A549 (cell line): Measurements from ENCODE around the gene PRKRIP1. TPM values are rescaled to one million over a fixed set of nuclear protein-coding genes. Genes with fewer than 3 reads are reported as not detected.
"Not testable (repeated sequence)": the region's sequence is repeated elsewhere in the genome, so short reads cannot be mapped to it uniquely, and the experiment has no call there.

Source experiments
- ATAC-seq, 2 experiments: fragments of 200-7000 bp in 1 of 2; fragments of >200 bp in 1 of 2; cut with Nextera tagmentation in 1 of 2; cut with Tn5 transposase in 1 of 2; 3 replicates each; pipeline versions ENCODE4 v1.8.0 to v1.9.1; 2018 to 2020; ENCODE audit warnings: mild to moderate bottlenecking in 1 of 2, moderate library complexity in 1 of 2
- CTCF ChIA-PET: fragments of 300-600 bp; sonication (Branson Sonifier 250); formaldehyde crosslinking; extraction: SDS; loops from one replicate; lab custom pipeline; 2021; ENCODE audit warnings: antibody characterized with exemption, inconsistent platforms; lab: Yijun Ruan, JAX
- POLR2A ChIA-PET: fragments of 350-600 bp; formaldehyde crosslinking; extraction: SDS; loops from one replicate; lab custom pipeline; 2021; ENCODE audit warnings: antibody characterized with exemption, inconsistent platforms; lab: Yijun Ruan, JAX
- DNase-seq, 2 experiments: peaks; one replicate each; pipeline versions ENCODE4 v3.0.0 to v3.0.0-alpha.2; 2011 to 2016; ENCODE audit warnings: low read depth in 1 of 2, low spot score in 1 of 2
- FAIRE-seq: peaks from 2 replicates; lab custom pipeline; 2011; peaks lifted over from hg19 to GRCh38; lab: Jason Lieb, UNC
- H3K27ac ChIP-seq, 2 experiments: fragments of >200 bp; sonication (Bioruptor Twin); formaldehyde crosslinking; 3 replicates each; pipeline ENCODE4 v1.5.1; 2016 to 2017
- H3K4me1 ChIP-seq: fragments of >200 bp; sonication (Bioruptor Twin); formaldehyde crosslinking; 3 replicates; pipeline ENCODE4 v1.6.1; 2016
- H3K4me2 ChIP-seq: fragments of >200 bp; sonication (Bioruptor Twin); formaldehyde crosslinking; 3 replicates; pipeline ENCODE4 v1.6.1; 2016
- H3K4me3 ChIP-seq: fragments of >200 bp; sonication (Bioruptor Twin); formaldehyde crosslinking; 3 replicates; pipeline ENCODE4 v1.5.1; 2016
- H3K9me3 ChIP-seq: fragments of >200 bp; sonication (Bioruptor Twin); formaldehyde crosslinking; 3 replicates; pipeline ENCODE4 v1.6.1; 2016
- ATOH8 ChIP-seq: fragments of 250-450 bp; sonication (Bioruptor Pico); IDR thresholded peaks from 2 replicates; pipeline ENCODE4 v1.5.0; 2020; ENCODE audit warnings: low read depth, mild to moderate bottlenecking, moderate library complexity
- CHD2 ChIP-seq: fragments of 150-350 bp; IDR thresholded peaks from 2 replicates; pipeline ENCODE4 v1.6.1; 2014; ENCODE audit warnings: low read length; ENCODE audit not compliant: partially characterized antibody
- CTCF ChIP-seq: fragments of >200 bp; sonication (Bioruptor Twin); formaldehyde crosslinking; IDR thresholded peaks from 3 replicates; pipeline ENCODE4 v1.5.1; 2016
- FOSB ChIP-seq: fragments of 250-450 bp; sonication (Bioruptor Pico); IDR thresholded peaks from 2 replicates; pipeline ENCODE4 v1.5.0; 2020; ENCODE audit warnings: mild to moderate bottlenecking, moderate library complexity
- FOXS1 ChIP-seq: fragments of 250-450 bp; sonication (Bioruptor Pico); IDR thresholded peaks from 2 replicates; pipeline ENCODE4 v1.5.0; 2020; ENCODE audit warnings: mild to moderate bottlenecking, moderate library complexity
- GATA3 ChIP-seq: IDR thresholded peaks from 2 replicates; pipeline ENCODE4 v1.6.1; 2012; ENCODE audit warnings: borderline replicate concordance
- HOXB13 ChIP-seq: fragments of 250-450 bp; sonication (Bioruptor Pico); IDR thresholded peaks from 2 replicates; pipeline ENCODE4 v1.5.0; 2020; ENCODE audit warnings: low read depth, mild to moderate bottlenecking, moderate library complexity
- KDM5A ChIP-seq: fragments of 200-600 bp; sonication (generic); IDR thresholded peaks from 2 replicates; pipeline ENCODE4 v1.6.1; 2016; ENCODE audit warnings: antibody characterized with exemption, mild to moderate bottlenecking
- MYC ChIP-seq: IDR thresholded peaks from 2 replicates; pipeline ENCODE4 v1.6.1; 2012; ENCODE audit warnings: mild to moderate bottlenecking, inconsistent platforms, low read length, improper control_type of control experiment, borderline replicate concordance
- NPAS2 ChIP-seq: fragments of 250-450 bp; sonication (Bioruptor Pico); IDR thresholded peaks from 2 replicates; pipeline ENCODE4 v1.8.0; 2022; ENCODE audit warnings: mild to moderate bottlenecking, moderate library complexity, borderline replicate concordance
- NR3C1 ChIP-seq: fragments of >200 bp; sonication (Bioruptor Twin); formaldehyde crosslinking; IDR thresholded peaks from 3 replicates; pipeline ENCODE4 v1.6.1; 2017
- PHF8 ChIP-seq: fragments of 200-600 bp; sonication (generic); IDR thresholded peaks from 2 replicates; pipeline ENCODE4 v1.6.1; 2016; ENCODE audit warnings: low read depth, mild to moderate bottlenecking, antibody characterized with exemption, moderate library complexity, borderline replicate concordance
- RAD21 ChIP-seq, 2 experiments: fragments of >200 bp in 1 of 2; sonication (Bioruptor Twin) in 1 of 2; formaldehyde crosslinking in 1 of 2; IDR thresholded peaks in 1 of 2; conservative IDR thresholded peaks in 1 of 2; 2 replicates in 1 of 2; 3 replicates in 1 of 2; pipeline ENCODE4 v1.6.1; 2012 to 2018; ENCODE audit warnings: inconsistent platforms in 1 of 2
- RCOR1 ChIP-seq: fragments of 150-350 bp; IDR thresholded peaks from 2 replicates; pipeline ENCODE4 v1.6.1; 2014; ENCODE audit warnings: antibody characterized with exemption, low read length, low read depth
- RFX5 ChIP-seq: fragments of 450-650 bp; IDR thresholded peaks from 2 replicates; pipeline ENCODE4 v1.7.1; 2014; ENCODE audit warnings: antibody characterized with exemption, mild to moderate bottlenecking, moderate library complexity
- WGBS: methylation state at CpG from one replicate; pipeline ENCODE4 v1.1.6; 2017; ENCODE audit errors: missing lambda C conversion rate; 5-methylcytosine and 5-hydroxymethylcytosine counted together
- polyA plus RNA-seq, 4 experiments: library from polyadenylated mRNA; depleted of rRNA in 3 of 4; stranded (reverse); fragments of >200 nt; fragmentation: RNase III in 1 of 4; extraction: RNeasy Plus Mini Kit Qiagen cat#74134 plus additional on column Dnase treatment in 1 of 4; gene quantifications; 2 replicates in 3 of 4; 3 replicates in 1 of 4; pipeline ENCODE4 v1.2.3, GENCODE V29; 2011 to 2017
- TF ChIP-seq, protein P1 (sequence below): IDR thresholded peaks from 2 replicates; pipeline ENCODE4 v1.6.1; 2012

PRKRIP1 gene
- polyA plus RNA-seq, 2 of the 4 experiments (the other 2 are of a cell fraction): 15.4 to 24.1 TPM

- TF ChIP-seq PHF8 (no peak), HOXB13 (CRISPR knock-in tag) (no peak), NPAS2 (CRISPR knock-in tag) (no peak)
Measured at GRCh38 chr7:102400360-102400759, 4.2 kb downstream of the PRKRIP1 start (continued).

DNA sequence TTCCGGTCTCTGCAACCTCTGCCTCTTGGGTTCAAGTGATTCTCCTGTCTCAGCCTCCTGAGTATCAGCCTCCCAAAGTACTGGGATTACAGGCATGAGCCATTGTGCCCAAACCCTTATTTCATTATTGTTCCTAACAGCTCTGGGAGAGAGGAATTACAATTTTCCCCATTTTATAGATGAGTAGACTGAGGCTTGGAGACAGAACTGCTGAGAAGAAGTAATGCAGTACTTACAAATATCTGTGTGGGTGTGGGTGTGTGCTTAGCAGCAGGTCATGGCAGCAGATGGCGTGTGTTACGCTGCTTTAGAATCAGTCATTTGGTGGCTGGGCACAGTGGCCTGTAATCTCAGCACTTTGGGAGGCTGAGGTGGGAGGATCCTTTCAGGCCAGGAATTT, 7.4 kb downstream of the PRKRIP1 start:
- H3K4me2 ChIP-seq: no peak overlapping the region
- ATAC-seq (no peak), DNase-seq (no peak), FAIRE-seq (no peak)
- TF ChIP-seq NR3C1 (no peak), NPAS2 (CRISPR knock-in tag) (no peak), KDM5A (no peak), FOSB (CRISPR knock-in tag) (no peak), RFX5 (no peak), GATA3 (no peak), MYC (no peak), CHD2 (no peak), RCOR1 (no peak)
- TF ChIP-seq, protein P1, sequence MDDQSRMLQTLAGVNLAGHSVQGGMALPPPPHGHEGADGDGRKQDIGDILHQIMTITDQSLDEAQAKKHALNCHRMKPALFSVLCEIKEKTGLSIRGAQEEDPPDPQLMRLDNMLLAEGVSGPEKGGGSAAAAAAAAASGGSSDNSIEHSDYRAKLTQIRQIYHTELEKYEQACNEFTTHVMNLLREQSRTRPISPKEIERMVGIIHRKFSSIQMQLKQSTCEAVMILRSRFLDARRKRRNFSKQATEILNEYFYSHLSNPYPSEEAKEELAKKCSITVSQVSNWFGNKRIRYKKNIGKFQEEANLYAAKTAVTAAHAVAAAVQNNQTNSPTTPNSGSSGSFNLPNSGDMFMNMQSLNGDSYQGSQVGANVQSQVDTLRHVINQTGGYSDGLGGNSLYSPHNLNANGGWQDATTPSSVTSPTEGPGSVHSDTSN: no peak
- CTCF ChIA-PET: interaction anchor here (0.8 to 4.5 kb wide), 7 partner anchors 9 to 85 kb away, joined by 3 to 41 read pairs (median 5); partner anchors contain the start of genes ORAI2 and PRKRIP1
- H3K9me3 ChIP-seq: no peaks in the 10 kb centered on the region
- 94% methylated on average over 3 of the region's 3 CpGs for WGBS
- H3K4me1 ChIP-seq: no peaks in the 10 kb centered on the region
- no peak overlapping the region for H3K4me3 ChIP-seq
- POLR2A ChIA-PET: no interaction called here
- no peak overlapping the region for H3K27ac ChIP-seq

GRCh38 chr7:102404005-102404861, 8.1 kb downstream of the PRKRIP1 start:
- TF ChIP-seq ATOH8 (CRISPR knock-in tag) (no peak), CTCF (peak; percentile 51), FOXS1 (CRISPR knock-in tag) (no peak), RAD21 (conservative IDR thresholded peaks at IDR 0.05 in 1 of 2, IDR thresholded peaks at IDR 0.05 in 1 of 2) (peak; percentile 53 to 61; a peak in 3 of 5 replicates)
- TF ChIP-seq, all 56 proteins: peak for 2
- H3K4me3 ChIP-seq: no peak overlapping the region
- 80% methylated on average over 15 of the region's 15 CpGs for WGBS
- no peak overlapping the region for H3K27ac ChIP-seq
- ATAC-seq (peak; percentile 98 to 99), DNase-seq (peak; percentile 80 to 82), FAIRE-seq (no peak)
- POLR2A ChIA-PET: no interaction called here
- no peaks in the 10 kb centered on the region for H3K4me1 ChIP-seq
- CTCF ChIA-PET: interaction anchor here (0.6 to 4.5 kb wide), 21 partner anchors 9 to 131 kb away, joined by 3 to 41 read pairs (median 4); partner anchors contain the start of genes ORAI2 and PRKRIP1
- H3K9me3 ChIP-seq: no peaks in the 10 kb centered on the region
- no peak overlapping the region for H3K4me2 ChIP-seq

GRCh38 chr7:102404862-102405188, 8.7 kb downstream of the PRKRIP1 start:
- DNase-seq, H3K27ac ChIP-seq, POLR2A ChIA-PET, H3K4me2 ChIP-seq, ATAC-seq, H3K4me3 ChIP-seq, FAIRE-seq, H3K9me3 ChIP-seq, H3K4me1 ChIP-seq: not testable (repeated sequence)
- CTCF ChIA-PET: interaction anchor here (0.6 to 4.5 kb wide), 19 partner anchors 8 to 132 kb away, joined by 3 to 41 read pairs (median 5); partner anchors contain the start of gene PRKRIP1
- 88% methylated on average over 5 of the region's 5 CpGs for WGBS
